Measurements from ENCODE around the gene OR8A1.
"Not testable (repeated sequence)": the region's sequence is repeated elsewhere in the genome, so short reads cannot be mapped to it uniquely, and the experiment has no call there.

OR8A1 gene

GRCh38 chr11:124597626-124598025 lies 27.8 kb downstream of the OR8A1 start:
- DNase-seq: no peak

- DNase-seq: no peak
These were observed 31.0 kb downstream of the OR8A1 start for GRCh38 chr11:124600621-124601320.

- DNase-seq: no peak
These were observed 32.4 kb downstream of the OR8A1 start for GRCh38 chr11:124602193-124602592.

- DNase-seq: not testable (repeated sequence)
These were observed 32.9 kb downstream of the OR8A1 start for GRCh38 chr11:124602723-124603122.

- no peak for DNase-seq
These were observed 35.9 kb downstream of the OR8A1 start for GRCh38 chr11:124605719-124606118.

- no peak for DNase-seq
These were observed 38.4 kb downstream of the OR8A1 start for GRCh38 chr11:124608147-124608546.

- no peak for DNase-seq
These were observed 40.5 kb downstream of the OR8A1 start for GRCh38 chr11:124610295-124610694.

- no peak for DNase-seq
These were observed 41.3 kb downstream of the OR8A1 start, which contains the start of gene PANX3 for GRCh38 chr11:124611064-124611463. PANX3 (plus strand) TSS chr11:124611428; CDS start chr11:124611557, 129 bp downstream.

- no peak for DNase-seq
These were observed 42.2 kb downstream of the OR8A1 start for GRCh38 chr11:124612045-124612444.

- DNase-seq: no peak
These were observed 42.9 kb downstream of the OR8A1 start for GRCh38 chr11:124612567-124613246.

- DNase-seq: no peak
These were observed 49.1 kb downstream of the OR8A1 start for GRCh38 chr11:124618863-124619262.

Measured in activated naive CD4-positive, alpha-beta T cell (primary cell).